Vagina (tissue), 2 donors: ENCODE measurements around the gene CUEDC1. TPM values are rescaled to one million over a fixed set of nuclear protein-coding genes. Genes with fewer than 3 reads are reported as not detected.
A peak's percentile ranks its signal among the peaks of the same experiment; 100 is the strongest.

ENCODE experiments used
- DNase-seq, 2 donors: peaks; one replicate each; pipeline ENCODE4 v3.0.0-alpha.2; 2017; ENCODE audit errors: extremely low spot score in 2 of 2
- H3K27ac ChIP-seq: fragments of 200-600 bp; sonication (generic); one replicate; pipeline ENCODE4 v1.5.1; 2019
- H3K27me3 ChIP-seq: fragments of 200-600 bp; sonication (generic); one replicate; pipeline ENCODE4 v1.5.1; 2019
- H3K36me3 ChIP-seq, 2 donors: fragments of 200-600 bp; sonication (generic); one replicate each; pipeline ENCODE4 v1.5.1; 2017 to 2019
- H3K4me1 ChIP-seq: fragments of 200-600 bp; sonication (generic); one replicate; pipeline ENCODE4 v1.5.1; 2019
- H3K4me3 ChIP-seq, 2 donors: fragments of 200-600 bp; sonication (generic); 1 replicate in 1 of 2; 2 replicates in 1 of 2; pipeline ENCODE4 v1.5.1; 2016 to 2019
- H3K9me3 ChIP-seq: fragments of 200-600 bp; sonication (generic); one replicate; pipeline ENCODE4 v1.5.1; 2019
- CTCF ChIP-seq, 3 experiments: fragments of 450-650 bp in 2 of 3; fragments of 200-600 bp in 1 of 3; sonication (generic) in 1 of 3; IDR thresholded peaks; one replicate each; pipeline ENCODE4 v1.5.1; 2017 to 2019; ENCODE audit warnings: antibody characterized with exemption in 3 of 3, mild to moderate bottlenecking in 2 of 3, moderate library complexity in 2 of 3
- POLR2A ChIP-seq, 2 donors: fragments of 450-650 bp; IDR thresholded peaks; one replicate each; pipeline ENCODE4 v1.6.1; 2017; ENCODE audit warnings: antibody characterized with exemption in 2 of 2, mild to moderate bottlenecking in 2 of 2, moderate library complexity in 2 of 2
- POLR2AphosphoS5 ChIP-seq, 2 donors: sonication (generic); formaldehyde crosslinking; IDR thresholded peaks; one replicate each; pipeline ENCODE4 v1.9.0; 2017; ENCODE audit warnings: antibody characterized with exemption in 2 of 2, mild to moderate bottlenecking in 2 of 2, low read depth in 1 of 2; ENCODE audit not compliant: insufficient read depth in 1 of 2
- intact Hi-C: fragments of 100-400 bp; cut with DNase I; formaldehyde crosslinking; loops from one replicate; pipeline ENCODE4 v1.15.1; 2023
- total RNA-seq: library from RNA; depleted of rRNA; stranded (reverse); fragments of >200 nt; gene quantifications from one replicate; pipeline ENCODE4 v1.2.3, GENCODE V29; 2016

Gene CUEDC1
- total RNA-seq, 1 donor from 2014 or later: 28.7 TPM

- Histone ChIP-seq H3K27ac (peak overlapping the region; percentile 87), H3K4me1 (peaks cover 74% of the 10 kb centered on the region), H3K4me3 (no peak overlapping the region), H3K9me3 (no peaks in the 10 kb centered on the region), H3K36me3 (no peaks in the 10 kb centered on the region), H3K27me3 (no peaks in the 10 kb centered on the region)
- intact Hi-C loops: no loop called here
- DNase-seq: no peak
- TF ChIP-seq POLR2A (IDR thresholded peaks at IDR 0.05) (no peak), POLR2AphosphoS5 (IDR thresholded peaks at IDR 0.05; ENCODE audit: insufficient read depth in 1 of 2, low read depth in 1 of 2) (no peak), CTCF (IDR thresholded peaks at IDR 0.05) (no peak)
Observed at GRCh38 chr17:57919918-57920317, 35.3 kb downstream of the CUEDC1 start.

GRCh38 chr17:57918017-57918895 is 37.0 kb downstream of the CUEDC1 start:
- Histone ChIP-seq H3K4me1 (peaks cover 86% of the 10 kb centered on the region), H3K27me3 (no peaks in the 10 kb centered on the region), H3K4me3 (no peak overlapping the region), H3K9me3 (no peaks in the 10 kb centered on the region), H3K27ac (peak overlapping the region; percentile 26), H3K36me3 (no peaks in the 10 kb centered on the region)
- no peak for DNase-seq
- TF ChIP-seq POLR2A (IDR thresholded peaks at IDR 0.05) (no peak), POLR2AphosphoS5 (IDR thresholded peaks at IDR 0.05; ENCODE audit: insufficient read depth in 1 of 2, low read depth in 1 of 2) (no peak), CTCF (IDR thresholded peaks at IDR 0.05) (no peak)
- intact Hi-C loops: no loop called here

GRCh38 chr17:57916925-57917858 is 38.0 kb downstream of the CUEDC1 start:
- TF ChIP-seq POLR2AphosphoS5 (IDR thresholded peaks at IDR 0.05; ENCODE audit: insufficient read depth in 1 of 2, low read depth in 1 of 2) (no peak), POLR2A (IDR thresholded peaks at IDR 0.05) (no peak), CTCF (IDR thresholded peaks at IDR 0.05) (no peak)
- Histone ChIP-seq H3K9me3 (no peaks in the 10 kb centered on the region), H3K27me3 (no peaks in the 10 kb centered on the region), H3K27ac (peak overlapping the region; percentile 26), H3K4me1 (peaks cover 86% of the 10 kb centered on the region), H3K4me3 (no peak overlapping the region), H3K36me3 (no peaks in the 10 kb centered on the region)
- intact Hi-C loops: no loop called here
- no peak for DNase-seq

GRCh38 chr17:57915985-57916757 is 39.0 kb downstream of the CUEDC1 start:
- TF ChIP-seq POLR2AphosphoS5 (IDR thresholded peaks at IDR 0.05; ENCODE audit: insufficient read depth in 1 of 2, low read depth in 1 of 2) (peak in 1 of 2 donors; percentile 22), POLR2A (IDR thresholded peaks at IDR 0.05) (no peak)
- Histone ChIP-seq H3K36me3 (no peaks in the 10 kb centered on the region), H3K9me3 (no peaks in the 10 kb centered on the region), H3K27ac (peak overlapping the region; percentile 42), H3K4me3 (no peak overlapping the region), H3K27me3 (no peaks in the 10 kb centered on the region), H3K4me1 (peaks cover 86% of the 10 kb centered on the region)
- intact Hi-C loops: no loop called here
- no peak for DNase-seq

- TF ChIP-seq CTCF (IDR thresholded peaks at IDR 0.05) (no peak), POLR2A (IDR thresholded peaks at IDR 0.05) (no peak), POLR2AphosphoS5 (IDR thresholded peaks at IDR 0.05; ENCODE audit: insufficient read depth in 1 of 2, low read depth in 1 of 2) (no peak)
- H3K27ac ChIP-seq: peak overlapping the region; percentile 32
- peaks cover 86% of the 10 kb centered on the region for H3K4me1 ChIP-seq
- DNase-seq: no peak
- H3K36me3 ChIP-seq: no peaks in the 10 kb centered on the region
- H3K9me3 ChIP-seq: no peaks in the 10 kb centered on the region
- intact Hi-C loops: no loop called here
- no peaks in the 10 kb centered on the region for H3K27me3 ChIP-seq
- no peak overlapping the region for H3K4me3 ChIP-seq
Observed at GRCh38 chr17:57915544-57915943, 39.7 kb downstream of the CUEDC1 start.
